IMR-90 (cell line): ENCODE data around the gene PPFIBP2. TPM values are rescaled to one million over a fixed set of nuclear protein-coding genes. Genes with fewer than 3 reads are reported as not detected.

Experiments used
- ATAC-seq: fragments of 200-7000 bp; cut with Tn5 transposase; 2 replicates; pipeline ENCODE4 v1.9.1; 2020; ENCODE audit warnings: low read depth, mild to moderate bottlenecking, moderate library complexity
- BruUV-seq: library from RNA; stranded (reverse); fragments of 400-500 nt; replicated peaks from 2 replicates; lab custom pipeline; 2021; lab: Mats Ljungman, UMichigan
- CTCF ChIA-PET: fragments of 300-600 bp; formaldehyde crosslinking; extraction: SDS; loops from one replicate; lab custom pipeline; 2021; ENCODE audit warnings: antibody characterized with exemption; lab: Yijun Ruan, JAX
- POLR2A ChIA-PET: fragments of 300-600 bp; sonication (Branson Sonifier 250); formaldehyde crosslinking; loops from one replicate; lab custom pipeline; 2022; ENCODE audit warnings: antibody characterized with exemption; ENCODE audit not compliant: unreplicated experiment; lab: Charles Lee
- DNase-seq: peaks from one replicate; pipeline ENCODE4 v3.0.0; 2013
- H2AFZ ChIP-seq: replicated peaks from 2 replicates; pipeline ENCODE3; 2013; ENCODE audit warnings: low read length, mild to moderate bottlenecking; ENCODE audit not compliant: poor library complexity
- H2AK5ac ChIP-seq: 2 replicates; pipeline ENCODE4 v1.6.1; 2013; ENCODE audit warnings: low read depth, low read length, inconsistent platforms
- H2AK9ac ChIP-seq: replicated peaks from 2 replicates; pipeline ENCODE3; 2013; ENCODE audit warnings: mild to moderate bottlenecking, low read depth, low read length, moderate library complexity; ENCODE audit not compliant: poor library complexity
- H2BK120ac ChIP-seq: 2 replicates; pipeline ENCODE4 v1.6.1; 2013; ENCODE audit warnings: low read depth, low read length, inconsistent platforms
- H2BK15ac ChIP-seq: 3 replicates; pipeline ENCODE4 v1.6.1; 2013; ENCODE audit warnings: low read depth, low read length, inconsistent platforms
- H2BK20ac ChIP-seq: 2 replicates; pipeline ENCODE4 v1.6.1; 2013; ENCODE audit warnings: low read depth, mild to moderate bottlenecking, inconsistent platforms, low read length, moderate library complexity
- H2BK5ac ChIP-seq: 2 replicates; pipeline ENCODE4 v1.6.1; 2013; ENCODE audit warnings: mild to moderate bottlenecking, low read depth, low read length, inconsistent platforms; ENCODE audit not compliant: poor library complexity, severe bottlenecking
- H3K14ac ChIP-seq: replicated peaks from 2 replicates; pipeline ENCODE4 v1.6.1; 2013; ENCODE audit warnings: low read depth, low read length, inconsistent platforms
- H3K18ac ChIP-seq: 2 replicates; pipeline ENCODE4 v1.6.1; 2013; ENCODE audit warnings: low read depth, low read length, control low read depth
- H3K23ac ChIP-seq: 2 replicates; pipeline ENCODE4 v1.6.1; 2013; ENCODE audit warnings: low read depth, low read length, inconsistent platforms
- H3K27ac ChIP-seq: 2 replicates; pipeline ENCODE4 v1.5.1; 2013; ENCODE audit warnings: mild to moderate bottlenecking, control low read depth, low read length; ENCODE audit not compliant: insufficient read depth
- H3K27me3 ChIP-seq: 2 replicates; pipeline ENCODE4 v1.6.1; 2013; ENCODE audit warnings: low read length; ENCODE audit not compliant: control insufficient read depth, insufficient read depth
- H3K36me3 ChIP-seq: 2 replicates; pipeline ENCODE4 v1.6.1; 2013; ENCODE audit warnings: low read length, mixed read lengths; ENCODE audit not compliant: control insufficient read depth, insufficient read depth
- H3K4ac ChIP-seq: 2 replicates; pipeline ENCODE4 v1.6.1; 2013; ENCODE audit warnings: low read depth, low read length, inconsistent platforms
- H3K4me1 ChIP-seq: 2 replicates; pipeline ENCODE4 v1.6.1; 2013; ENCODE audit warnings: low read length, mixed read lengths; ENCODE audit not compliant: control insufficient read depth, insufficient read depth
- H3K4me2 ChIP-seq: 2 replicates; pipeline ENCODE4 v1.6.1; 2013; ENCODE audit warnings: low read depth, mild to moderate bottlenecking, control low read depth, low read length, moderate library complexity
- H3K4me3 ChIP-seq: 2 replicates; pipeline ENCODE4 v1.5.1; 2013; ENCODE audit warnings: low read depth, mild to moderate bottlenecking, control low read depth, low read length, moderate library complexity; ENCODE audit not compliant: insufficient read depth
- H3K56ac ChIP-seq: 2 replicates; pipeline ENCODE4 v1.6.1; 2013; ENCODE audit warnings: low read length, inconsistent platforms; ENCODE audit not compliant: insufficient read depth; ENCODE audit errors: extremely low read depth
- H3K79me1 ChIP-seq, 2 experiments: 2 replicates each; pipeline ENCODE4 v1.6.1; 2013; ENCODE audit warnings: low read length in 2 of 2, inconsistent platforms in 1 of 2, low read depth in 1 of 2
- H3K9ac ChIP-seq: 2 replicates; pipeline ENCODE4 v1.6.1; 2013; ENCODE audit warnings: low read depth, low read length, control low read depth
- H3K9me1 ChIP-seq: 2 replicates; pipeline ENCODE4 v1.6.1; 2013; ENCODE audit warnings: low read length, inconsistent platforms; ENCODE audit not compliant: insufficient read depth
- H3K9me3 ChIP-seq: 2 replicates; pipeline ENCODE4 v1.6.1; 2013; ENCODE audit warnings: low read length; ENCODE audit not compliant: control insufficient read depth, insufficient read depth
- H4K20me1 ChIP-seq: 2 replicates; pipeline ENCODE4 v1.6.1; 2013; ENCODE audit warnings: low read length, inconsistent platforms; ENCODE audit not compliant: insufficient read depth
- H4K5ac ChIP-seq: 2 replicates; pipeline ENCODE4 v1.6.1; 2013; ENCODE audit warnings: mild to moderate bottlenecking, low read depth, low read length, control low read depth
- H4K8ac ChIP-seq, 2 experiments: 2 replicates each; pipeline ENCODE4 v1.6.1; 2013; ENCODE audit warnings: low read depth in 2 of 2, low read length in 2 of 2, control low read depth in 1 of 2, inconsistent platforms in 1 of 2
- H4K91ac ChIP-seq: 2 replicates; pipeline ENCODE4 v1.6.1; 2013; ENCODE audit warnings: low read depth, low read length, inconsistent platforms; ENCODE audit not compliant: insufficient read depth
- BHLHE40 ChIP-seq: fragments of 150-350 bp; IDR thresholded peaks from 2 replicates; pipeline ENCODE4 v1.6.1; 2016; ENCODE audit warnings: mild to moderate bottlenecking, low read depth, low read length
- CHD1 ChIP-seq: IDR thresholded peaks from 2 replicates; pipeline ENCODE4 v1.6.1; 2012; ENCODE audit warnings: low read depth, low read length, improper control_type of control experiment
- FOS ChIP-seq: fragments of 150-350 bp; IDR thresholded peaks from 2 replicates; pipeline ENCODE4 v1.6.1; 2016; ENCODE audit warnings: low read depth, low read length
- MAFK ChIP-seq: IDR thresholded peaks from 2 replicates; pipeline ENCODE4 v1.6.1; 2012; ENCODE audit warnings: low read depth, low read length, improper control_type of control experiment
- MAZ ChIP-seq: IDR thresholded peaks from 2 replicates; pipeline ENCODE4 v1.6.1; 2012; ENCODE audit warnings: low read depth, mild to moderate bottlenecking, low read length, improper control_type of control experiment, moderate library complexity, borderline replicate concordance
- MXI1 ChIP-seq: IDR thresholded peaks from 2 replicates; pipeline ENCODE4 v1.6.1; 2012; ENCODE audit warnings: low read depth, mild to moderate bottlenecking, low read length, moderate library complexity, borderline replicate concordance
- RAD21 ChIP-seq: IDR thresholded peaks from 2 replicates; pipeline ENCODE4 v1.6.1; 2012; ENCODE audit warnings: low read length, improper control_type of control experiment
- RCOR1 ChIP-seq: IDR thresholded peaks from 2 replicates; pipeline ENCODE4 v1.6.1; 2012; ENCODE audit warnings: mild to moderate bottlenecking, low read length, improper control_type of control experiment; ENCODE audit not compliant: insufficient replicate concordance
- RFX5 ChIP-seq: IDR thresholded peaks from 2 replicates; pipeline ENCODE4 v1.8.0; 2012; ENCODE audit warnings: low read depth, mild to moderate bottlenecking, low read length, moderate library complexity
- SMC3 ChIP-seq: fragments of 150-350 bp; IDR thresholded peaks from 2 replicates; pipeline ENCODE4 v1.6.1; 2016; ENCODE audit warnings: low read depth, mild to moderate bottlenecking, antibody characterized with exemption, low read length, moderate library complexity
- WGBS, 2 experiments: methylation state at CpG; one replicate each; pipeline versions ENCODE4 v1.1.5 to v1.1.7; 2013; ENCODE audit warnings: missing lambda C conversion rate in 2 of 2; ENCODE audit not compliant: insufficient read length in 1 of 2; ENCODE audit errors: extremely low coverage in 2 of 2; 5-methylcytosine and 5-hydroxymethylcytosine counted together
- dilution Hi-C: fragments of 300-500 bp; cut with HindIII; formaldehyde crosslinking; loops from one replicate; pipeline ENCODE4 v1.14.3; 2018; ENCODE audit warnings: low sequenced_read_pairs; ENCODE audit not compliant: unreplicated experiment
- in situ Hi-C: fragments of 300-500 bp; cut with MboI; formaldehyde crosslinking; loops from 3 replicates; pipeline ENCODE4 v1.14.3; 2019; ENCODE audit warnings: low sequenced_read_pairs, inconsistent platforms, mixed read lengths
- intact Hi-C: fragments of 100-400 bp; cut with micrococcal nuclease; formaldehyde crosslinking; loops from 2 replicates; pipeline ENCODE4 v1.10.0; 2022
- polyA plus RNA-seq, 3 experiments: library from polyadenylated mRNA; depleted of rRNA; stranded (reverse); fragments of >200 nt; gene quantifications; 2 replicates each; pipeline ENCODE4 v1.2.3, GENCODE V29; 2012; ENCODE audit warnings: low replicate concordance in 1 of 3
- total RNA-seq: library from RNA; depleted of rRNA; stranded (reverse); fragments of >200 nt; gene quantifications from 2 replicates; pipeline ENCODE4 v1.2.3, GENCODE V29; 2012
- TF ChIP-seq, protein P1 (sequence below): fragments of 150-350 bp; IDR thresholded peaks from 2 replicates; pipeline ENCODE4 v1.6.1; 2017; ENCODE audit warnings: mild to moderate bottlenecking, antibody characterized with exemption, low read length, low read depth
- TF ChIP-seq, protein P2 (sequence below): conservative IDR thresholded peaks from 2 replicates; pipeline ENCODE4 v1.5.1; 2012; ENCODE audit warnings: mild to moderate bottlenecking, low read depth, low read length, improper control_type of control experiment

The PPFIBP2 gene
- total and polyA plus RNA-seq, 2 of the 4 experiments (the other 2 are of a cell fraction), result 6.0 to 11.8 TPM

DNA sequence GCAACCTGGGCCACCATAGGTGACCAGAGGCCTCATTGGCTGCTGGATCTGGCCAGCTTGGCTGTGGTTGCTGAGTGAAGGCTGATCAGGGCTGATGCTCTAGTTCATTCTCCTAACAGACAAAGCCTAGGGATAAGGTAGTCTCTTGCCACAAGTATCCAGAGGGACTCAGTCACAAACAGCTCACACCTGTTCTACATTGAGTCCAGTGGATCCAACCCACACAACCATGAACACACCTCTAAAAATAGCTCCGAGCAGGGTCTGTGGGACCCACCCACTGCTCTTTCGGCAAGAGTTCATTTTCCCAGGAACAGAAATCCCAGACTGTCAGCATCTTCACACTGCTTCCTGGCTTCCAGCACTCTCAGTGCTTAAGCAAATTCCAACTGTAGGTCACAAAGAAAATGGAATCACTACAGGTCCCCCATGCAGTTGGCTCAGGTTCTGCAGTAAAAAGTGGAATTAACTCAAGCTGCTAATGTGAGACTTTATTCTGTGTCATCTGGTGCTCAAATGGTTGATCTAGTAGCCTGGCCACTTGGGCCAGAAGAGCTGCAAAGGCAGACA lies 67.3 kb downstream of the PPFIBP2 start:
- Histone ChIP-seq H2BK15ac (no peak overlapping the region), H3K27me3 (no peaks in the 10 kb centered on the region; the same call in 1 of the 2 replicates), H2AK5ac (no peak overlapping the region), H4K20me1 (no peaks in the 10 kb centered on the region), H2BK5ac (no peak overlapping the region), H3K9me1 (peaks cover 5% of the 10 kb centered on the region; the same call in 1 of the 2 replicates), H4K91ac (no peak overlapping the region), H3K9me3 (no peaks in the 10 kb centered on the region), H3K9ac (no peak overlapping the region), H2BK20ac (no peak overlapping the region), H3K4ac (no peak overlapping the region), H2BK120ac (no peak overlapping the region), H3K79me1 (no peaks in the 10 kb centered on the region), H3K56ac (no peak overlapping the region), H3K36me3 (no peaks in the 10 kb centered on the region), H3K4me1 (peaks cover 24% of the 10 kb centered on the region), H4K5ac (no peak overlapping the region), H3K27ac (no peak overlapping the region), H3K4me2 (no peak overlapping the region), H4K8ac (no peak overlapping the region), H3K14ac (no peak overlapping the region), H2AFZ (no peak overlapping the region), H3K23ac (no peak overlapping the region), H2AK9ac (no peak overlapping the region), H3K4me3 (no peak overlapping the region), H3K18ac (no peak overlapping the region)
- no CpG with 5 or more reads among the region's 2 CpGs for WGBS, 2 experiments
- in situ Hi-C loops, result no loop called here
- no peak for ATAC-seq
- dilution Hi-C loops, result no loop called here
- TF ChIP-seq RFX5 (no peak), CHD1 (no peak), BHLHE40 (no peak), RAD21 (no peak), MAFK (no peak), MXI1 (no peak), SMC3 (no peak), MAZ (no peak), RCOR1 (no peak), FOS (no peak)
- TF ChIP-seq, protein P1, sequence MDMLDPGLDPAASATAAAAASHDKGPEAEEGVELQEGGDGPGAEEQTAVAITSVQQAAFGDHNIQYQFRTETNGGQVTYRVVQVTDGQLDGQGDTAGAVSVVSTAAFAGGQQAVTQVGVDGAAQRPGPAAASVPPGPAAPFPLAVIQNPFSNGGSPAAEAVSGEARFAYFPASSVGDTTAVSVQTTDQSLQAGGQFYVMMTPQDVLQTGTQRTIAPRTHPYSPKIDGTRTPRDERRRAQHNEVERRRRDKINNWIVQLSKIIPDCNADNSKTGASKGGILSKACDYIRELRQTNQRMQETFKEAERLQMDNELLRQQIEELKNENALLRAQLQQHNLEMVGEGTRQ, result no peak
- TF ChIP-seq, protein P2, sequence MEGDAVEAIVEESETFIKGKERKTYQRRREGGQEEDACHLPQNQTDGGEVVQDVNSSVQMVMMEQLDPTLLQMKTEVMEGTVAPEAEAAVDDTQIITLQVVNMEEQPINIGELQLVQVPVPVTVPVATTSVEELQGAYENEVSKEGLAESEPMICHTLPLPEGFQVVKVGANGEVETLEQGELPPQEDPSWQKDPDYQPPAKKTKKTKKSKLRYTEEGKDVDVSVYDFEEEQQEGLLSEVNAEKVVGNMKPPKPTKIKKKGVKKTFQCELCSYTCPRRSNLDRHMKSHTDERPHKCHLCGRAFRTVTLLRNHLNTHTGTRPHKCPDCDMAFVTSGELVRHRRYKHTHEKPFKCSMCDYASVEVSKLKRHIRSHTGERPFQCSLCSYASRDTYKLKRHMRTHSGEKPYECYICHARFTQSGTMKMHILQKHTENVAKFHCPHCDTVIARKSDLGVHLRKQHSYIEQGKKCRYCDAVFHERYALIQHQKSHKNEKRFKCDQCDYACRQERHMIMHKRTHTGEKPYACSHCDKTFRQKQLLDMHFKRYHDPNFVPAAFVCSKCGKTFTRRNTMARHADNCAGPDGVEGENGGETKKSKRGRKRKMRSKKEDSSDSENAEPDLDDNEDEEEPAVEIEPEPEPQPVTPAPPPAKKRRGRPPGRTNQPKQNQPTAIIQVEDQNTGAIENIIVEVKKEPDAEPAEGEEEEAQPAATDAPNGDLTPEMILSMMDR, result no peak
- CTCF ChIA-PET, result interaction anchor here (1.8 kb wide), 1 partner anchor 9 kb away, joined by 8 read pairs; no protein-coding TSS in a partner anchor
- intact Hi-C loops, result no loop called here
- BruUV-seq, result no TSS peak
- POLR2A ChIA-PET, result no interaction called here
- DNase-seq, result no peak
